Cortex of kidney (tissue), 1 donor: ENCODE data around the gene CYTH1.
"Not testable (repeated sequence)": the region's sequence is repeated elsewhere in the genome, so short reads cannot be mapped to it uniquely, and the experiment has no call there.

Source experiments
- DNase-seq: peaks from one replicate; lab custom pipeline; 2025; lab: John Stamatoyannopoulos, UW

Gene CYTH1

DNA sequence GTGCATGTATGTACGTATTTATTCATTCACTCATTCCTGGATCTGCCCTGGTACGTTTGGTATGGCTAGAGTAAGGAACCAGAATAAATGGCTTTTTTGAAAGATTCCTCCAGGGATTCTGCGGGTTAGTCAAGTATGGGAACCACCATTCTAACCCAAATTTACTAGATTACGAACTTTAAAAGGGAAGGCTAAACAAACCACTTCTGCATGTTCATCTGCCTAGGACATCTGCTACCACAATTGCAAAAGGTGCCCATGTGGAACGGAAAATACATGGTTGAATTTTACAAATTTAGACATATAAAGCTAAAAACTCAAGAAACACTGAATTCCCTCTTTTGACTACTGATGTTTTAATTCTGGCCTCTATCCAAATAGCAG is 22.1 kb downstream of the CYTH1 start:
- no peak for DNase-seq

DNA sequence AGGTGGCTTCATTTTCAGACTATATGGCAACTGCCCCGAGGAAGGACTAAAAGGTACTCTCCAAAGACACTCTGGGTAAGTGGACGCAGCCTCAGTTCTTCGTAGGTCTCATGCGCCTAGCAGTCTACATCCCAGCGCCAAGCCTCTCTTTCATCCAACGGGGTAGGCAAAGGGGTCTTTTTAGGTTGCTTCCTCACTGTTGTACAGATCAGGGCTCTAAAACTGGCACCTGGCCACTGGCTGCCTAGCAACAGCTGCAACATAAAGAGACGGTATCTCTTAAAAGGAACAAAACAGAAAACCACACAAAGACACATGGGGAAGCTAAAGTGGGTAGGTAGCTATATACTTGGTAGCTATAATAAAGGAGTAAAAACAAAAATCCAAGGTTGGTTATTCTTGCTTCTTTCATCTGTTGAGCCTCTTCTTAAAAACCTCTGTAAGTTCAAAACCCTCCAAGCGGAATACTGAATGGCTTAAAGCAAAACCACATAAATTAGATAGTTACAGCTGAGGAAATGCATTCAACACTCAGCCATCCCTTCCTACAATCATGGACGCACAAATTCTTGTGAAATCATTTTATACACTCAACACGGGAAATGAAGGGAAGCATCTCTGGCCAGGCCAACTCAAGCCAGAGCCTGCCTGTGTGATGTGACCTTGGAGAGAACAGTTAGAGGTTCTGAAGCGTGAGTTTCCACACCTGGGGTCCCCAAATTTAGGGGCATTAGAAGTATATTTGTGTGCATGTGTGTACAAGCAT is 22.7 kb downstream of the CYTH1 start:
- no peak for DNase-seq

DNA sequence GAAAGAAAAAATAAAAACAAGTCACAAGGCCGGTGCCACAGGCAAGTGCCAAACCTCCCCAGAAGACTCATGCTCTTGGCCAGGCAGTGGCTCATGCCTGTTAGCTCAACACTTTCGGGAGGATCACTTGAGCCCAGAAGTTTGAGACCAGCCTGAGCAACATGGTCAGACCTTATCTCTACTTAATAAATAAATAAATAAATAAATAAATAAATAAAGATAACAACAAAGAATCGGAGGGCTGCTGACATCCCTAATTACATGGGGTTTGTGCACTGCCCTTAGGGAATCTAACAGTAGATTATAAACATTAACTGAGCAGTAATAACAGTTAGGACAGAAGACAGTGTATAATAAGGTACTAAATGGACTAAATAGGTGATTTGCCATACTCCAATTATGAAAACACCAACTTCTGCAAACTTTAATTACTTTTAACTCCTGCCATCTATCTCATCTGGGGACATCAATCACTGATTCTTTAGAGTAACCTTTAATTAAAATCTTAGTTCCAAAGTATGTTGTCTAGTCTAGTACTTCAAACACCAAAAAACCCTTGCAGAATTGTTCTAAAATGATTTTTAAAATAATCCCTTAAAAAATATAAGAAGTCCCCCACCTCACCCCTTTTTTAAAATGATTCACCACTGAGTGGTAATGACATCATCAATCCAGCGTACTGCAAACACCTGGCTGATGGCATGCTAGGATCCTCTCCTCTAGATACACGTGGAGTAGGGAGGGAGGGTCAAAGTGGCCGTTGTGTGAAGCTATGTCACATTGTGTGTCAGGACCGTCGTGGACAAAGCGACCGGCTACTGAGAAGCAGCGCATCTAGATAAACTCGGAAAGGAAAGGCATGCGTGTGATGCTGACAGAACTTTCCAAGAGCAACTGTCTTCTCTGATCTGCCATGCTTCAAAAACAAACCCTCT is 28.5 kb downstream of the CYTH1 start:
- no peak for DNase-seq

DNA sequence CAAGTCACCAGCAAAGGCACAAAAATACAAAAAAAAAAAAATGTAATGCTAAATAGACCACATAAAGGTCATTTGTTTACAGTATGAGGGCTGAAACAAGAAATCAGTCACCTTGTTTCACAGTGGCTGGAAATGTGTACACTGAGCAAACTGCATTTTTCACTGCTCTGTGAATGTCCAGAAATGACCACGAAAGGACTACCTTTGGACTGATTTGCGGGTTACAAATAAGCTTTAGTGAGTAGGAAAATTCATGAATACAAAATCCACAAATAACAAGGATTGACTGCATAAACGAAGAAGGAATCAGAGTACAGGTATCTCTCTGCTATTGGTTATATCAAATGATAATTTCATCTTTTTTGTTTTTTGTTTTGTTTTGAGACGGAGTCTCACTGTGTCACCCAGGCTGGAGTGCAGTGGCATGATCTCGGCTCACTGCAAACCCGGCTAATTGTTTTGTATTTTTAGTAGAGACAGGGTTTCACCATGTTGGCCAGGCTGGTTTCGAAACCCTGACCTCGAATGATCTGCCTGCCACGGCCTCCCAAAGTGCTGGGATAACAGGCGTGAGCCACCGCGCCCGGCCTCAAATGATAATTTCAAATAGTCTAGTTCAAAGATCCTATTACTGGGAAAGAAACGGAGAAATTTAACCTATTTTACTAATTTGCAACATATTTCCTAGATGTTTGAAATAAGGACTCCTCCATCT is 30.5 kb downstream of the CYTH1 start:
- DNase-seq, result no peak

DNA sequence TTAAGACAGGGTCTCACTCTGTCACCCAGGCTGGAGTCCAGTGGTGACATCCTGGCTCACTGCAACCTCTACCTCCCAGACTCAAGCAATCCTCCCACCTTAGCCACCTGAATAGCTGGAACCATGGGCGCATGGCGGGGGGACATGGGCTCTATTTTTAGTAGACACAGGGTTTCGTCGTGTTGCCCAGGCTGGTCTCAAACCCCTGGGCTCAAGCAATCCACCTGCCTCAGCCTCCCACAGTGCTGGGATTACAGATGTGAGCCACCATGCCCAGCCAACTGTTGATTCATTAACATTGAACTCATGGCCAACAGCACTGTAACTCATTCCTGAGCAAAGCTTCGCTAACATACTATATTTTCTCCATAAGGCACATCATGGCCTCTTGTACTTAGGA is 31.1 kb downstream of the CYTH1 start:
- DNase-seq, result not testable (repeated sequence)

DNA sequence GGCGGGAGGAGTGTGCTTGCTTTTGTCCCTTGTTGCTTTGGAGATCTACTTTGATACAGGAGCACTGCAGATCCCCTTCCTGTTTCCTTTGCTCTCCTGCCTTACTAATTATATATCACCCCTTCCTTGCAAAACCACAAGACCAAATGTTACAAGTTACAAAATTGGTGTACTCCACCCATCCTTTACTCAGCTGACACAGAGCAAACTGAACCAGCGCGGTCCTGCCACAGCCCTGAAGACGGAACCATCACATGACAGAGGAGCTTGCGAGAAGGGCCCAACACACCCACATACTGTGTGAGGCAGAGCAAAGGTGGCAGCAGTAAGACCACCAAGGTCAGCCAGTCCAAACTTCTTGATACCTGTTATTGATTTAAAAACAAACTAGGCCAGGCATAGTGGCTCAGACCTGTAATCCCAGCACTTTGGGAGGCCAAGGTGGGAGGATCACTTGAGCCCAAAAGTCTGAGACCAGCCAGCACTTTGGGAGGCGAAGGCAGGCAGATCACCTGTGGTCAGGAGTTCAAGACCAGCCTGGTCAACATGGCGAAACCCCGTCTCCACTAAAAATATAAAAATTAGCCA is 33.2 kb downstream of the CYTH1 start:
- DNase-seq, result no peak

DNA sequence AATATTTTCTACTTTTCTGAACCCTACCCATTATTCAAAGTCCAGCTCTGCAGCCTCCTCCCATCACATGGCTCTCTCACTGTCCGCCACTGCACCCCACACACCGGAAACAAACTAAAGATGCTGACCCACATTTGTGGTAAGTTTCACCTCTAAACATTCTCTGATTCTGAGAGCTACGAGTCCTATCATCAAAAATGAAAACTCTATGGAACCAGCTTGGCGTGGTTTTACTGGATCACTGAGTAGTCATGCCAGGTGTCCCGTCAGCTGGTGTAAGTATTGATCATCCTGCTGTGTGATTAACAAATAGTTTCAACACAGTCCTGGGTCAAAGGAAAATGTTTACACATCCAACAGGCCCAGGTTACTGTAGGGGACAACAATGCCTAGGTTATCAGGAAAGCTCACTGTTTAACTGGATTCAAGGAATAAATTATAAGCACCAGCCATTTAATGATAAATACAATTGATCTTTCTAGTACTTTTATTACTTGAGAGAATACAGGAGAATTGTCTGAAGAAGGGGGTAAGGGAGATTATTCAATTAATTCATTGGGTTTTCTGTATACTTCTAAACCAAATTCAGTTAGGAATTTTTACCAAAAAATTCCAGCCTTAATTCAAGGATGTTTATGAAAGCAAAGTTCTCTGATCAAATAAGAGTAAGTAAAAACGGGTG is 33.9 kb downstream of the CYTH1 start:
- no peak for DNase-seq

DNA sequence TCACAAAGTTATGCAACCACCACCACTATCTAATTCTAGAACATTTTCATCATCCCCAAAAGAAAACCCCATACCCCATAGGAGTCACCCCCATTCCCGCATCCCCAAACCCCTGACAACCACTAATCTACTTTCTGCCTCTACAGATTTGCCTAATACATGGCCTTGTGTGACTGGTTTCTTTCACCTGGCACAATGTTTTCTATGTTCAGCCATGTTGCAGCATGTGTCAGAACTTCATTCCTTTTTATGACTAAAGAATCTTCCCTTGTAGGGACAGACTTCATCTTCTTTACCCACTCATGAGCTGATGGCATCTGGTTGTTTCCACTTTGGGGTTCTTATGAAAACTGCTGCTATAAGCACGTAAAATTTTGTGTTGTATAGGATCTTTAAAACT is 34.6 kb downstream of the CYTH1 start:
- DNase-seq, result no peak

DNA sequence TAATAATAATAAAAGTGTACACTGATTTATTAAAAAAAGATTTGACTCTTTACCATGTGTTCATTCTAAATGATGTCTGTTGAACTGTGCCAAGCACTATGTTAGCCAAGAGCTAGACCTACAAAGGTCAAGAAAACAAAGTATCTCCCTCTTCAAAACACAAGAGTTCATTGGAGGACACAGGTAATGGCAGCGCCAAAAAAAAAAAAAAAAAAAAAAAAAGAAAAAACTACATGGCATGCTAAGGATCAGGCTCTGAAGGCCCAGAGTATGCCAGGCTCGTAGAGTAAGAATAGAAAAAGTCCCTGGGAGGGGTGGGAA is 35.2 kb downstream of the CYTH1 start:
- no peak for DNase-seq

DNA sequence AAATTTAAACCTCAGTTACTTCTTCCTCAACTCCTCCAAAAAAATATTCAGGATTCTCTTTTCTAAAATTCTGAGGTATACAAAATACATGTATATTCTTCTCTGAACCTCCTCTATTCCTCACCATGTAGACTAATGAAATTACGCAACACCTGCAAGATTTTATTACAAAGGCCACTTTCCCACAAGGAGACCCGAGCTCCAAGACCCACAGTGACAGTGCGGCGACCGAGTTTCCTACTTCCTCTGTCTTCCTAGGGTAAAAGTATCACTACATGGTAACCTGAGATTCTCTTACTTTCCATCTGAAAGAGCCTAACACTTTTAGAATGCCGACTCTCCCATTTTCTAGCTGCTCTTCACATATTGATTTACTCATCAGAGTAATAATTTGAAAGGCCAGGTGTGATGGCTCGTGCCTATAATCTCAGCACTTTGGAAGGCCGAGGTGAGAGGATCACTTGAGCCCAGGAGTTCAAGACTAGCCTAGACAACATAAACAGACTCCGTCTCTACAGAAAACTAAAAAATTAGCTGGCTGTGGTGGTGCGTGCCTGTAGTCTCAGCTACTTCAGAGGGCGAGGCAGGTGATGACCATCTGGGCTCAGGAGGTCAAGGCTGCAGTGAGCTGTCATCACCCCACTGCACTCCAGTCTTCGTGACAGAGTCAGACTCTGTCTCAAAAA is 35.7 kb downstream of the CYTH1 start:
- DNase-seq, result no peak

DNA sequence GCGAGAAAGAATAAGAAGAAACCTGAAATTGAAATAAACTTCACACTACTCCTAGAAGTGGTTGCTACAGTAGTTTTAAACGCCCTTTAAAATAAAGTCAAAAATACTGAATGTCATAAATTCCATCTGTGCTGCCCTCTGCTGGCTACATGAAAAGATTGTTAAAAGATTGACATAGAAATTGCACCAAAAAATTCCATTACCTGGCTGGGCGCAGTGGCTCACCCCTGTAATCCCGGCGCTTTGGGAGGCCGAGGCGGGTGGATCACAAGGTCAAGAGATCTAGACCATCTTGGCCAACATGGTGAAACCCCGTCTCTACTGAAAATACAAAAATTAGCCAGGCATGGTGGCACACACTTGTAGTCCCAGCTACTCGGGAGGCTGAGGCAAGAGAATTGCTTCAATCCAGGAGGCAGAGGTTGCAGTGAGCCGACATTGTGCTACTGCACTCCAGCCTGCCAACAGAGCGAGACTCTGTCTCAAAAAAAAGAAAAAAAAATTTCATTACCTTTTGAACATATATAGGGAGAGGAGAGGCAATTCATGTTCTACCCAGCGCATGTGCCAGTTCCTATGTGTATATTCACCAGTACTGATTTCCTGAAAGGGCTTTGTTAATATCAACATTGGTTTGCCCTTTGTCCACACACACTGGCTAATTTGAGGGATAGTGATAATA is 36.5 kb downstream of the CYTH1 start:
- DNase-seq, result no peak

DNA sequence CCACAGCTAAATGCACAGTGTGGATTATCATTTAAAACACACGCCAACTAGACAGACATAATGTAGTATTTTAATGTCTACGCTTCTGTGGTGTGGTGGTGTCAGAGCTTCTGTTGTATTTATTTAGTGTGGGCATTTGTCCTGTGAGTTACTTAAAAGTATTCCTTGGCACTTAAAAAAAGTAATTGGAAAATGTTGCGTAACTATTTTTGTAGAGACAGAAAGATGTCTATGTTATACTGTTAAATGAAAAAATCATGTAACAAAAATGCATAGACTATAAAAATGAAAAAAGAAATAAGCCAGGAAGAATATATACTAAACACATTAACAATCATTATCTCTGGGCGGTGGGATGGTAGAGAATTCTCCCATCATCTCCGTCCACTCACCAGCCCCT is 39.2 kb downstream of the CYTH1 start:
- no peak for DNase-seq

DNA sequence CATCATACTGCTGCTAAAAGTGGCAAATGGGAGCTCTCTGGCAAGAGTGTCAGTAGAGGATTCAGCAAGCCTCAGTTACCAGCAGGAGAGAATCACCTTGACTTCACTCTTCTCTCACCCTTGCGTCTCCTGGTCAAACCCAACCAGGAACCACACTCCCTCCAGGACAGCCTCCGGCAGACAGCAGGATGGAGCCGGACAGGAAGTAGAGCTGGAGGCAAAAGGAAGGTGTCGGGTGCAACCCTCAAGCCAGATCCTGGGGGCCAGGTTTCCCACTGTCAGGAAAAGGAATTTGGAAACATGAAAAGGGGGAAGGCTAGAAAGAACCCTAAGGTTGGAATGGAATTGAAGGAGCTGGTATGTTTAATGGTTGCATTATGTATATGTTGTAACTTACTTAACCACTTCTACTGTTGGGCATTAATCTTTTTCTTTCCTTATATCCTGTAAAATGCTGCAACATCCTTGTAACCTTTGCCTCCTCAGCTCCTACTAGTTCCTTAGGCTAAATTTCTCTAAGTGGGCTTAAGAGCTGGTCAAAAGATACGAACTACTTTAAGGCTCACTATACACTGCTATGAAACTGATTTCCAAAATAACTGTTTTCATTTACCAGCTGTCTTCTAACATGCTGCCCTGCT is 40.3 kb downstream of the CYTH1 start:
- no peak for DNase-seq

DNA sequence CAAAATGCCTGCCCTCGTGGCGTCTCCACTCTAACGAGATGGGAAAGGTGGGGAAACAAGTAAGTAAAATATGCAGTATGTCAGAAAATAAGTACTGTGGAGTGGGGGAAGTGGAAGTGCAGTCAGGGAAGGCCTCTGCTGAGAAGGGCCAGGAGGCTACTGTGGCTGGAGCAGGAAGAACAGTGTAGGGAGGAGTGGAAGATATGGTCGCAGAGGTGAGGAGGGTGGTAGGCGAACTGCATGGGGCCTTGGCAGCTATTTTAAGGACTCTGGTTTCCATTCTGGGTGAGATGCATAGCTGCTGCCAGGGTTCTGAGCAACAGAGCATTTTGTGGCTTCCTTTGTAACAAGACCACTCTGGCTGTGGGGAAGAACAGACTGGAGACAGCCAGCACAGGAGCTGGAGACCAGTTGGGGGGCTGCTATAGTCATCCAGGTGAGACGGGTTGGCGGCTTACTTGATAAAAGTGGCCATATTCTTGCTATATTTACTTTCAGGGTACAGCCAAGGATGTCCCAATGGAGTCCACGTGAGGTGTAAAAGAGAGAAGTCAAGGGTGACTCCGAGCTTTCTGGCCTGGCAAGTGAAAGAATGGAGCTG is 42.6 kb downstream of the CYTH1 start:
- no peak for DNase-seq

DNA sequence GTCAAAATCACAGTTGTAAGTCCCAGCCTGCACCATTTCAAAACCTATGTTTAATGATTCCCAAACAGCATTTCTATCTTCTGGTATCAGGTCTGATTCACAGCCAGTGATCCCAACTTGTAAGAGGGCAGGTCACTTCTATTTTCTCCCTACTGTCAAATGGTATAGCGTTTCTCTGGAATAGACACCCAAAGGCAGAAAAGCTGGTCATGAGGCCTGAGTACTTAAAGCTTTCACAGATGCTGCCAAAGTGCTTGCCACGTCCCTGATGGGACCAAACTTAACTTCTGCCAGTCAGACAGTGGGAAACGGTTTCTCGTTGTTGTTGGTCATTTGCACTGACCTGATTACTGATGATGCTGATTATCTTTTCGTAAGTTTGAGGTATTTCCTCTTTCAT is 43.4 kb downstream of the CYTH1 start:
- no peak for DNase-seq

DNA sequence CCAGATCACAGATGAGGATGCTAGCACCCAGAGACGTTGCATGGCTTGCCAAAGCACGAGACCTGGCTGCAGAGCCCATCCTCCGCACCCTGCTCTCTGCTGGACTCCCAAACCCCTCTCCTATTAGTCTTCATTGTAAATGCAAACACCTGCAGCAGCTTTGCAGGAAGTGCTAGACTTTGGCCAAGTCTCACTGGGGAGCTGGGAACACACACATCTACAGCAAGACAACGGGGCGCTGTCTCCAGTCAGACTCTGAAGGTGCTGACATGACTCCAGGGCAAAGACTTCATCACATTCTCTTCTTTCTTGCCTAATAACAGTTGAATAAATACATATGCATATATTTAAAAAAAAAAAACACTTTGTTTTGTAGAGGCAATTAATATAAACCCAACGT is 43.8 kb downstream of the CYTH1 start:
- DNase-seq, result no peak

DNA sequence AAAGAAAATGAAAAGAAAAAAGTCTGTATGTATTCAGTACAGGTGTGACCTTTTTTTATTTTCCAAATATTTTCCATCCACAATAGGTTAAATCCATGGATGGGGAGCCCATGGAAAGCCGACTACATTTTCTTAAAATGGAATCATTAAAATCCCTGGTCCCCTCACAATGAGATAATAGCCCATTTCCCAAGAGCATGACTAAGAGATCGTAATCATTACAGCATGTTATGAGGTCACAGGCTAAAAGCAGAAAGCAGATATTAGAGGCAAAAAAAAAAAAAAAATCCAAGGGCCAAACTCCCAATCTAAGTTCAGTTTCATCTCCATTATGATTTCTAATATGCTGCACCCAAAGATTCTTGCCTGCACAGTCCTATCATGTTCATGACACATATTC is 44.7 kb downstream of the CYTH1 start:
- no peak for DNase-seq

DNA sequence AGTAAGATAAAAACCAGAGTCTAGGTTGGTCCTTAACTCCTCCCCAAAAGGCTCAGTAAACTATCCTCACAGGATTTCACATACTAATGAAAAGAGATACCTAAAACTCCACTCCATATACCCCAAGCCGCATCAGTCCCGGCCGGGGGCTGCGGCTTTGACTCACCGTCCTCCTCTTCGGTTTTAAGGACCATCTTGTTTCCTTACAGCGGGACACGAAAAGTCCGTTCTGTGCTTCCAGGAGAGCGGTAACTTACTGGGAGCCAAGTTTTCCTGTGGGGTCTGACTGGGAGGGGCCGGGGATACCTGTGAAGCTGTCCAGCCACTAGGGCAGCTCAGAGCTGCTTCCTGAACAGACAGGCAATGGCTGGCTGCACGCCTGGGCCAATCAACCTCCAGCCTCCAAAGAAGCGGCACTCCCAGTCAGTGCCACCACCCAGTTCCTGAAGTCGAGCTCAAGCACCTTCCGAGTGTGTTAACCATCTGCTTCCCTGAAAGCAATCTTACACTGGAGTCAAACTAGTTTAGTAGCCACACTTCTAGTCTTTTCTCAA is 45.5 kb downstream of the CYTH1 start:
- DNase-seq, result no peak

DNA sequence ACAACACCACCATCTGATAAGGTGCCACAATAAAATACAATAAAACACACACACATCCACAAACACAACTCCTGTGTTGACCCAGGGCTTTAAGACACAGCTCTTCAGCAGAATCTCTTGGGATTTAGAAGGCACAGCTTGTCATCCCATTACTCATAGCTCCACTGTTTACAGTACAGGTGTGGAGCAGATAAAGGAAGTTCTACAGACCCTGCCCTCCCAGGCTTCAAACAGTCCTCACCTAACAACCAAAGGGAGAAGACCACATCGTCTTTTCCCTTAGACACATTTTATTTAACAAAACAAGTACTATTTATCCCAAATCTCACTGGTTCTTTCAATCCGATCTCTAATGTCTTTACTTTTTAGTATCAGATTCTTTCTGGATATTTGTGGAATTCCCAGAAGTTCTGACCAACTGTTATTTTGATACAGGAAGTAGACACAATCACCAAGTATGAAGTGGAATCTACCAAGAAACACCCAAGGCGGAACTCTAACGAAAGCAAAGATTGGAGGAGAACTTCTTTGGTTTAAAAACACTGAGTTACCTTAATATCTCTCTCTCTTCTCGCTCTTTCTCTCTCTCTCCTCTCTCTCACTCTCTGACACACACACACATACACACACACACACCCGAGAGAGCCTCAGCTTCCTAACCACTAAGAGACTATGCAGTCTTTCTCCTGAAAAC is 46.1 kb downstream of the CYTH1 start:
- no peak for DNase-seq
